GM23248 (cell line): ENCODE results near the gene SLC9A4. TPM values are rescaled to one million over a fixed set of nuclear protein-coding genes. Genes with fewer than 3 reads are reported as not detected.

Source experiments
- DNase-seq: peaks from one replicate; pipeline ENCODE4 v3.0.0-alpha.2; 2015
- H2AFZ ChIP-seq: fragments of 200-600 bp; sonication (generic); 2 replicates; pipeline ENCODE4 v1.6.1; 2016; ENCODE audit warnings: antibody characterized with exemption
- H3F3A ChIP-seq: fragments of 200-600 bp; sonication (generic); 2 replicates; pipeline ENCODE4 v1.6.1; 2016; ENCODE audit warnings: mild to moderate bottlenecking, antibody characterized with exemption, mixed run types; ENCODE audit not compliant: insufficient read depth
- H3K27ac ChIP-seq: fragments of 200-600 bp; sonication (generic); 2 replicates; pipeline ENCODE4 v1.5.1; 2016; ENCODE audit warnings: mild to moderate bottlenecking
- H3K27me3 ChIP-seq: fragments of 200-600 bp; sonication (generic); replicated peaks from 2 replicates; pipeline ENCODE4 v1.6.1; 2016; ENCODE audit warnings: mild to moderate bottlenecking; ENCODE audit not compliant: insufficient read depth
- H3K36me3 ChIP-seq: fragments of 200-600 bp; sonication (generic); 2 replicates; pipeline ENCODE4 v1.6.1; 2016; ENCODE audit warnings: low read depth, mild to moderate bottlenecking
- H3K4me1 ChIP-seq: fragments of 200-600 bp; sonication (generic); 2 replicates; pipeline ENCODE4 v1.6.1; 2016; ENCODE audit warnings: mild to moderate bottlenecking; ENCODE audit not compliant: insufficient read depth
- H3K4me2 ChIP-seq: fragments of 200-600 bp; sonication (generic); one replicate; pipeline ENCODE4 v1.6.1; 2016; ENCODE audit warnings: mild to moderate bottlenecking; ENCODE audit not compliant: unreplicated experiment
- H3K4me3 ChIP-seq: fragments of 200-600 bp; sonication (generic); 2 replicates; pipeline ENCODE4 v1.5.1; 2016; ENCODE audit warnings: mild to moderate bottlenecking
- H3K79me2 ChIP-seq: fragments of 200-600 bp; sonication (generic); 2 replicates; pipeline ENCODE4 v1.6.1; 2016; ENCODE audit warnings: mild to moderate bottlenecking; ENCODE audit not compliant: insufficient read depth
- H3K9ac ChIP-seq: fragments of 200-600 bp; sonication (generic); 2 replicates; pipeline ENCODE4 v1.6.1; 2016; ENCODE audit warnings: mild to moderate bottlenecking
- H3K9me2 ChIP-seq: fragments of 200-600 bp; sonication (generic); 2 replicates; pipeline ENCODE4 v1.6.1; 2016; ENCODE audit warnings: mixed run types, mild to moderate bottlenecking, moderate library complexity; ENCODE audit not compliant: insufficient read depth
- H3K9me3 ChIP-seq: fragments of 200-600 bp; sonication (generic); one replicate; pipeline ENCODE4 v1.6.1; 2017; ENCODE audit warnings: low read depth
- H4K20me1 ChIP-seq: fragments of 200-600 bp; sonication (generic); 2 replicates; pipeline ENCODE4 v1.6.0; 2016; ENCODE audit not compliant: insufficient read depth
- EZH2 ChIP-seq: fragments of 200-600 bp; sonication (generic); IDR thresholded peaks from 2 replicates; pipeline ENCODE4 v1.6.1; 2018; ENCODE audit warnings: antibody characterized with exemption, mild to moderate bottlenecking; ENCODE audit not compliant: insufficient read depth, poor library complexity, severe bottlenecking
- EZH2phosphoT487 ChIP-seq: fragments of 200-600 bp; sonication (generic); IDR thresholded peaks from 2 replicates; pipeline ENCODE4 v1.6.1; 2018; ENCODE audit warnings: antibody characterized with exemption, moderate library complexity, mild to moderate bottlenecking, low read depth; ENCODE audit not compliant: insufficient read depth
- WGBS, 2 experiments: methylation state at CpG; one replicate each; pipeline ENCODE4 v1.1.6; 2015 to 2017; ENCODE audit warnings: low lambda C conversion rate in 2 of 2, low coverage in 1 of 2; ENCODE audit errors: missing lambda C conversion rate in 2 of 2; 5-methylcytosine and 5-hydroxymethylcytosine counted together
- in situ Hi-C: fragments of 300-500 bp; cut with MboI; formaldehyde crosslinking; loops from 2 replicates; pipeline ENCODE4 v1.15.0; 2020
- polyA plus RNA-seq: library from polyadenylated mRNA; unstranded; fragments of >200 nt; fragmentation: Nextera tagmentation; extraction: Ambion mirVana; gene quantifications from 2 replicates; pipeline ENCODE4 v1.2.1, GENCODE V29; 2016
- total RNA-seq: library from RNA; depleted of rRNA; stranded (reverse); fragments of >200 nt; shearing (Covaris generic); gene quantifications from 2 replicates; pipeline ENCODE4 v1.2.3, GENCODE V29; 2014

The SLC9A4 gene
- total and polyA plus RNA-seq, 2 experiments from 2014 or later, result not detected

- Histone ChIP-seq H3K4me2 (no peak overlapping the region), H3K27ac (no peak overlapping the region), H4K20me1 (no peaks in the 10 kb centered on the region), H3K27me3 (peaks cover 13% of the 10 kb centered on the region), H3K4me1 (no peaks in the 10 kb centered on the region), H3K9ac (no peak overlapping the region), H3K36me3 (no peaks in the 10 kb centered on the region), H3K9me3 (no peaks in the 10 kb centered on the region), H3K79me2 (no peaks in the 10 kb centered on the region), H3K9me2 (no peaks in the 10 kb centered on the region), H2AFZ (no peak overlapping the region), H3F3A (no peaks in the 10 kb centered on the region), H3K4me3 (no peak overlapping the region)
- WGBS, 2 experiments, result 54 to 60% methylated on average over 10 of the region's 10 CpGs
- in situ Hi-C loops, result no loop called here
- no peak for TF ChIP-seq EZH2
- no peak for TF ChIP-seq EZH2phosphoT487
- DNase-seq, result no peak
Measured at GRCh38 chr2:102505290-102505689, 32.3 kb downstream of the SLC9A4 start.

DNA sequence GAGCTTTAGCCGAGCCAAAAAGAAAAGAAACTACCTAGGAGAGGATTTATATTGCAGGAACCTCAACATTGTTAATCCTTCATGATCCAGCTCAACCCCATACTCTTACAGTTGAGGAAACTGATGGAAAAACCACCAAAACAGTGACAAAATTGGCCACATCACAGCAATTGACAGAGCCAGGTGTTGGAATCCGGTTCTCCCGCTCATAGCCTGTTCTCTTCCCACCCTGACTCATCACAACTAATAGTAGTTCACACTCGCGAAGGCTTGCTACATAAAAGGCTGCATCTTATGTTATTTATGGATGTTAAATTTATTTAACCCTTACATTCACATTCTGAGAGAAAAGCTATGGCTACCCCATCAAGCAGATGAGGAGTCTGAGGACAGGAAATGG lies 33.7 kb downstream of the SLC9A4 start:
- H3K27me3 ChIP-seq, result peaks cover 13% of the 10 kb centered on the region
- H3K4me2 ChIP-seq, result no peak overlapping the region
- no peaks in the 10 kb centered on the region for H3F3A ChIP-seq
- no peaks in the 10 kb centered on the region for H3K79me2 ChIP-seq
- 57 to 58% methylated on average over 5 of the region's 5 CpGs for WGBS, 2 experiments
- H2AFZ ChIP-seq, result no peak overlapping the region
- no peaks in the 10 kb centered on the region for H3K36me3 ChIP-seq
- no peak for TF ChIP-seq EZH2phosphoT487
- no peak for TF ChIP-seq EZH2
- H3K9me2 ChIP-seq, result no peaks in the 10 kb centered on the region
- H3K9me3 ChIP-seq, result no peaks in the 10 kb centered on the region
- H3K4me1 ChIP-seq, result no peaks in the 10 kb centered on the region
- no peak overlapping the region for H3K9ac ChIP-seq
- H4K20me1 ChIP-seq, result no peaks in the 10 kb centered on the region
- H3K27ac ChIP-seq, result no peak overlapping the region
- DNase-seq, result no peak
- no peak overlapping the region for H3K4me3 ChIP-seq
- in situ Hi-C loops, result no loop called here

DNA sequence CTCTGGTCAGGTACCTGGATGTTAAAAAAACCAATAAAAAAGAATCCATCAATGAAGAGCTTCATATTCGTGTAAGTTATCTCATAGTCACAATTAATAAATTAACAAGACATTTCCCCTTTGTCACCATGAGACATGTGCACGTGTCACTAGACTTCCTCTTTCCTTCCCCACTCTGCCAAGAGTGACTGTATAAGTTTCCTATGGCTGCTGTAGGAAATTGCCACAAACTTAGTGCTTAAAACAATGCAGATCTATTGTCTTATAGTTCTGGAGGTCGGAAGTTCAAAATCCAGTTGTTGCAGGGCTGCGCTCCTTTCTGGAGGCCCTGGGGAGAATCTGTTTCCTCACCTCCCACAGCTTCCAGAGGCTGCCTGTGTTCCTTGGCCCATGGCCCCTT lies 35.8 kb downstream of the SLC9A4 start:
- no peak overlapping the region for H2AFZ ChIP-seq
- in situ Hi-C loops, result no loop called here
- H3K9me2 ChIP-seq, result no peaks in the 10 kb centered on the region
- no peak overlapping the region for H3K4me3 ChIP-seq
- no peaks in the 10 kb centered on the region for H3K36me3 ChIP-seq
- no peak overlapping the region for H3K9ac ChIP-seq
- no peaks in the 10 kb centered on the region for H4K20me1 ChIP-seq
- TF ChIP-seq EZH2 (no peak), EZH2phosphoT487 (no peak)
- H3K79me2 ChIP-seq, result no peaks in the 10 kb centered on the region
- no peak for DNase-seq
- H3K9me3 ChIP-seq, result no peaks in the 10 kb centered on the region
- H3K27ac ChIP-seq, result no peak overlapping the region
- peaks cover 4% of the 10 kb centered on the region for H3K27me3 ChIP-seq
- H3K4me1 ChIP-seq, result peaks cover 5% of the 10 kb centered on the region
- no peak overlapping the region for H3K4me2 ChIP-seq
- peaks cover 6% of the 10 kb centered on the region for H3F3A ChIP-seq
- WGBS, 2 experiments, result 33 to 36% methylated on average over 4 of the region's 4 CpGs

- no peak overlapping the region for H3K4me3 ChIP-seq
- peaks cover 4% of the 10 kb centered on the region for H3K27me3 ChIP-seq
- in situ Hi-C loops, result no loop called here
- TF ChIP-seq EZH2phosphoT487 (no peak), EZH2 (no peak)
- H3K9ac ChIP-seq, result no peak overlapping the region
- 57 to 67% methylated on average over 2 of the region's 2 CpGs for WGBS, 2 experiments
- no peaks in the 10 kb centered on the region for H3K79me2 ChIP-seq
- H2AFZ ChIP-seq, result no peak overlapping the region
- H3K4me2 ChIP-seq, result no peak overlapping the region
- no peak overlapping the region for H3K27ac ChIP-seq
- H3K36me3 ChIP-seq, result no peaks in the 10 kb centered on the region
- peaks cover 12% of the 10 kb centered on the region for H3K4me1 ChIP-seq
- no peaks in the 10 kb centered on the region for H3K9me3 ChIP-seq
- no peaks in the 10 kb centered on the region for H3K9me2 ChIP-seq
- H4K20me1 ChIP-seq, result no peaks in the 10 kb centered on the region
- peaks cover 11% of the 10 kb centered on the region for H3F3A ChIP-seq
- DNase-seq, result no peak
Measured at GRCh38 chr2:102509749-102510148, 36.7 kb downstream of the SLC9A4 start.
